Measurements from ENCODE around the gene LRRC45. TPM values are rescaled to one million over a fixed set of nuclear protein-coding genes. Genes with fewer than 3 reads are reported as not detected.

Gene LRRC45
- total RNA-seq, 1 donor from 2014 or later: 8.2 TPM

GRCh38 chr17:82046903-82047302, 23.8 kb downstream of the LRRC45 start:
- Mint-ChIP-seq H3K4me3 (ENCODE audit: unreplicated experiment) (no peak overlapping the region), H3K27ac (ENCODE audit: unreplicated experiment) (no peak overlapping the region)
- TF ChIP-seq, protein P1, sequence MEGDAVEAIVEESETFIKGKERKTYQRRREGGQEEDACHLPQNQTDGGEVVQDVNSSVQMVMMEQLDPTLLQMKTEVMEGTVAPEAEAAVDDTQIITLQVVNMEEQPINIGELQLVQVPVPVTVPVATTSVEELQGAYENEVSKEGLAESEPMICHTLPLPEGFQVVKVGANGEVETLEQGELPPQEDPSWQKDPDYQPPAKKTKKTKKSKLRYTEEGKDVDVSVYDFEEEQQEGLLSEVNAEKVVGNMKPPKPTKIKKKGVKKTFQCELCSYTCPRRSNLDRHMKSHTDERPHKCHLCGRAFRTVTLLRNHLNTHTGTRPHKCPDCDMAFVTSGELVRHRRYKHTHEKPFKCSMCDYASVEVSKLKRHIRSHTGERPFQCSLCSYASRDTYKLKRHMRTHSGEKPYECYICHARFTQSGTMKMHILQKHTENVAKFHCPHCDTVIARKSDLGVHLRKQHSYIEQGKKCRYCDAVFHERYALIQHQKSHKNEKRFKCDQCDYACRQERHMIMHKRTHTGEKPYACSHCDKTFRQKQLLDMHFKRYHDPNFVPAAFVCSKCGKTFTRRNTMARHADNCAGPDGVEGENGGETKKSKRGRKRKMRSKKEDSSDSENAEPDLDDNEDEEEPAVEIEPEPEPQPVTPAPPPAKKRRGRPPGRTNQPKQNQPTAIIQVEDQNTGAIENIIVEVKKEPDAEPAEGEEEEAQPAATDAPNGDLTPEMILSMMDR (IDR thresholded peaks at IDR 0.05): no peak

DNA sequence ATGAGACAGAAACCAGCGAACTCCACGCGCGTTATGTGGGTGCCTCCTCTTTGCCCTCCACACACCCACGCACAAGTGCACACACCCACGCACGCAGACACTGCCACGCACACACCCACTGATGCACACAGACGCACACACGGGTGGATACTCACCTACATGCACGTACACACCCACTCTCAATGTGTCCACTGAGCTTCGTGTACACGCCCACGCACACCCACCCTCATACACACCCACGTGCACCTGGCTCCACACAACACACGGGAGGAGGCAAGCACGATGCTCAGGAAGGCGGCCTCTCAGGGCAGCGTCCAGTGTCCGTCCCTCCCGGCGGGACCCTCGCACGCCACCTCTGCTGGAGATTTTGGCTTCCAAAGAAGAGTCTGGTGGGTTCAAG, 24.3 kb downstream of the LRRC45 start:
- no peak overlapping the region for H3K27ac Mint-ChIP-seq (ENCODE audit: unreplicated experiment)
- DNase-seq (ENCODE audit: low spot score): no peak
- H3K4me1 Mint-ChIP-seq (ENCODE audit: low read depth): peaks cover 7% of the 10 kb centered on the region
- TF ChIP-seq, protein P1 (IDR thresholded peaks at IDR 0.05): no peak
- no peak overlapping the region for H3K4me3 Mint-ChIP-seq (ENCODE audit: unreplicated experiment)
- H3K9me3 Mint-ChIP-seq (ENCODE audit: low read depth): no peaks in the 10 kb centered on the region
- no peaks in the 10 kb centered on the region for H3K27me3 Mint-ChIP-seq (ENCODE audit: low read depth)
- peaks cover 10% of the 10 kb centered on the region for H3K36me3 Mint-ChIP-seq (ENCODE audit: low read depth)

More at GRCh38 chr17:82046903-82047302, 23.8 kb downstream of the LRRC45 start:
- H3K27me3 Mint-ChIP-seq (ENCODE audit: low read depth): no peaks in the 10 kb centered on the region
- H3K36me3 Mint-ChIP-seq (ENCODE audit: low read depth): peaks cover 10% of the 10 kb centered on the region
- DNase-seq (ENCODE audit: low spot score): no peak
- peaks cover 7% of the 10 kb centered on the region for H3K4me1 Mint-ChIP-seq (ENCODE audit: low read depth)
- H3K9me3 Mint-ChIP-seq (ENCODE audit: low read depth): no peaks in the 10 kb centered on the region

DNA sequence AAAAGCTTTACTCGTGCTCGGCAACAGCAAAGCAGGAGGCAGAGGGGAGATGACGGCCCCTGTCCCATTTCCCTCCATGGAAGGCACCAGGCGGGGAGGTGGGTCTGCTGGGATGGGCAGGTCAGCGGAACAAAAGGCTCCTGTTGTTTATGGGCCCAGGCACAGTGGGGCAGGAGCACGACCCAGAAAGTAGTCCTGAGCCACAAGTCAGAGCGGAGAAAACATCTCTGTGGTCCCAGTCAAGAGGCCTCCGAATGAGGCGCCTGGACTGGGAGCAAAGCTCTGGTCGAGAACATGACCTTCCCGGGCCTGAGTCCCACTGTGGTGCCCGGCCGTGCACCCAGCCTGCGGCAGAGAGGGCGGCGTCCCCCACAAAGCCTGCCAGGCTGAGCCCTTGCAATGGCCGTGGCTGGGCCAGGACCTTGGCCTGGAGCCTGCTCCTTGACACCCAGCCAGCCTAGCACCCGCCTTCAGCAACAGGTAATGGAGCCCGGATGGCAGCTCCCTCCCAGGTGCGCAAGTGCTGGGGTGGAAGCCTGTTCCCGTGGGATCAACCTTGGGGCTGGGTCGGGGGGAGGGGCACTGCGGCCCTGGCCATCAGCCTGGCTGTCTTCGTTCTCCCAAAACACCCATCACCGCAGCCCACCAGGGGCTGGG, 24.9 kb downstream of the LRRC45 start:
- peaks cover 13% of the 10 kb centered on the region for H3K4me1 Mint-ChIP-seq (ENCODE audit: low read depth)
- H3K36me3 Mint-ChIP-seq (ENCODE audit: low read depth): peaks cover 10% of the 10 kb centered on the region
- no peak for DNase-seq (ENCODE audit: low spot score)
- no peaks in the 10 kb centered on the region for H3K27me3 Mint-ChIP-seq (ENCODE audit: low read depth)
- H3K9me3 Mint-ChIP-seq (ENCODE audit: low read depth): no peaks in the 10 kb centered on the region
- H3K27ac Mint-ChIP-seq (ENCODE audit: unreplicated experiment): no peak overlapping the region
- TF ChIP-seq, protein P1 (IDR thresholded peaks at IDR 0.05): no peak
- no peak overlapping the region for H3K4me3 Mint-ChIP-seq (ENCODE audit: unreplicated experiment)

DNA sequence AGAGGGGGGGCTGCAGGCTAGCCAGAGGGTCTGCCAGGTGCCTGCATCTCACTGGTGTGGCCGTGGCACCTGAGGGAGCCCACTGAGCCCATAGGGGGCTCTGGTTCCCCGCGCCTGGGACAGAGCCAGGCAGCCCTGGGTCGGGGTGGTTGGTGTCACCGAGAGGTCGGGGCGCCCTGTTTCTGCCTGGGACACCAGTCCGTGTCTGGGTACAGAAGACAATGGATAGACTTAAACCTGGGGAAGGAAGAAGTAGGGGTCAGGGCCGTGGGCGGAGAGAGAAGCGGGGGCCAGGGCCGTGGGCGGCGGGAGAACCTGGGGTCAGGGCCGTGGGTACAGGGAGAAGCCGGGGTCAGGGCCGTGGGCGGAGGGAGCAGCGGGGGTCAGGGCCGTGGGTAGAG, 25.5 kb downstream of the LRRC45 start:
- H3K27ac Mint-ChIP-seq (ENCODE audit: unreplicated experiment): no peak overlapping the region
- TF ChIP-seq, protein P1 (IDR thresholded peaks at IDR 0.05): no peak
- H3K4me1 Mint-ChIP-seq (ENCODE audit: low read depth): peaks cover 17% of the 10 kb centered on the region
- DNase-seq (ENCODE audit: low spot score): no peak
- peaks cover 10% of the 10 kb centered on the region for H3K36me3 Mint-ChIP-seq (ENCODE audit: low read depth)
- H3K4me3 Mint-ChIP-seq (ENCODE audit: unreplicated experiment): no peak overlapping the region
- H3K9me3 Mint-ChIP-seq (ENCODE audit: low read depth): no peaks in the 10 kb centered on the region
- H3K27me3 Mint-ChIP-seq (ENCODE audit: low read depth): no peaks in the 10 kb centered on the region

DNA sequence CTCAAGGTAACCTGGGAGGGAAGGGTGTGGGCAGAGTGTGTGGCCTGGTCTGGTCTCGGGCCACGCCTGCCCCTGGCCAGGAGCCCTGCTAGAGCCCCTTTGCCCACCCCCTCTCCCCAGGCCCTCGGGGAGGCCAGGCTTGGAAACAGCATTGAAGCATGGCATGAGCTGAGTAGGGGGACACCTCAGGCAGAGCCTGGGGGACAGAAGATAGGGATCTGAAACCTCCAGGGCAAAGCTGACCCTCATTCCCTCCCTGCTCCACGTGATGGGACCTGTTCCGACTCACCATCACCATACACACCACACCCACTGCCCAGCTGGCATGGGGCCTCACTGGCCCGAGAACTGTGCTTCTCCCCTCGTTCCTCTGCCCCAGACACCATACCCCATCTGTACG, 26.0 kb downstream of the LRRC45 start:
- no peaks in the 10 kb centered on the region for H3K9me3 Mint-ChIP-seq (ENCODE audit: low read depth)
- TF ChIP-seq, protein P1 (IDR thresholded peaks at IDR 0.05): no peak
- peak overlapping the region; percentile 9 for H3K4me3 Mint-ChIP-seq (ENCODE audit: unreplicated experiment)
- no peak for DNase-seq (ENCODE audit: low spot score)
- H3K36me3 Mint-ChIP-seq (ENCODE audit: low read depth): peaks cover 10% of the 10 kb centered on the region
- no peaks in the 10 kb centered on the region for H3K27me3 Mint-ChIP-seq (ENCODE audit: low read depth)
- H3K4me1 Mint-ChIP-seq (ENCODE audit: low read depth): peaks cover 17% of the 10 kb centered on the region
- no peak overlapping the region for H3K27ac Mint-ChIP-seq (ENCODE audit: unreplicated experiment)
